ENCODE measurements around the gene VAPA.

VAPA gene

DNA sequence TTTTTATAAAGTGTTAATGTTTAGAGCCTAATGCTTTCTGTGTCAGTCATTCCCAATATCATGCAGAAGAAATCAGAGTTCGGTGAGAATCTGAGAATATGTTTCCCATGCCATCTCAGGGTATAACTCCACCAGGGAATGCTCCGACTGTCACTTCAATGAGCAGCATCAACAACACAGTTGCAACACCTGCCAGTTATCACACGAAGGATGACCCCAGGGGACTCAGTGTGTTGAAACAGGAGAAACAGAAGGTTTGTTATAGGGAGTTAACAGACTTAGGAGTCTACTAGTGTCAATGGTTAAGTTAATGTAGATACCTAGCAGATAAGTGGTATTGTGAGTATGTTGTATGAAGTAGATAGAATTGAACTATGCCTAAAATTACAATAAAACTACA, 31.0 kb downstream of the VAPA start:
- DNase-seq = no peak

DNA sequence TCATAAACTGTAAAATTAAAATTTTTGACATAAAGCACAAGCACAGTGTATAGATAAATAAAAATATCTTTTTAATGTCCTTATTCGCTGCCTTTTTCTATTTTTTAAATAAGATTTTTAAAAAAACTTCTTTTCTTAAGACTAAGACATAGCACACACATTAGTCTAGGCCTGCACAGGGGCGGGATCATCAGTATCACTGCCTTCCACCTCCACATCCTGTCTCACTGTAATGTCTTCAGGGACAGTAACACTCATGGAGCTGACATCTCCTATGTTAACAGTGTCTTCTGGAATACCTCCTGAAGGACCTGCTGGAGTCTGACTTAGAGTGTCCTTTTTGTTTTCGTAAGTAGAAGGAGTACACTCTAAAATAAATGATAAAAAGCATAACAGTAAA, 33.0 kb downstream of the VAPA start:
- DNase-seq = no peak

DNA sequence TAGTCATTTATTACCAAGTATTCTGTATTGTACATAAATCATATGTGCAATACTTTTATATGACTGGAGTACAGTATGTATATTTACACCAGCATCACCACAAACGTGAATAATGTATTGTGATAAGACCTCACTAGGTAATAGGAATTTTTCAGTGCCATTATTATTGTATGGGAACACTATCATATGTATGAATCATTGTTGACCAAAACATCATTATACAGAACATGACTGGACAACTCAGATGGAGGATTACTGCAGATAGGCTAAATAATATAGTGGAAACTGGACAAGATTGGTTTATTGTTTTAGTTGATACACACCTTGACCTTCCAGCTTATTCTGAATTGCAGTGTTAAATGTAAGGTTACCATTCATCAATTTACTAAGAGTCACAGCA, 33.4 kb downstream of the VAPA start:
- peak; percentile 29 for DNase-seq

DNA sequence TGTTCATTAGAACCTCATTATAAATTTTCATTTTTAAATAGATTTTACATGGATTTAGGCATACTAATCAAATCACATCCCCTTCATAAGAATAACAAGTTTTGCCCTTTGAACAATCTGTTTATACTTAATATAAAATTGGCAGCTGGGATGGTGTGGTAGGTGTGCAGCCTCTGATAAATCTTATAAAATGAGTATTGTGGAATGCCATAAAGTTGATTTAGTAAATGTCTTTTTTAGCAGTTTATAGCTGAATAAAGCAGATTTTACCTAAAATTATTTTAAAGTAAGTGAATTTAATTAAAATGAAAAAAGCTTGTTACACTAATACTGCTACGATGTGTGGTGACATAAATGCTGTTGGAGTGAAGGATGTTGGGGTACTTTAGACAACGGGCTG, 35.5 kb downstream of the VAPA start:
- DNase-seq = no peak

DNA sequence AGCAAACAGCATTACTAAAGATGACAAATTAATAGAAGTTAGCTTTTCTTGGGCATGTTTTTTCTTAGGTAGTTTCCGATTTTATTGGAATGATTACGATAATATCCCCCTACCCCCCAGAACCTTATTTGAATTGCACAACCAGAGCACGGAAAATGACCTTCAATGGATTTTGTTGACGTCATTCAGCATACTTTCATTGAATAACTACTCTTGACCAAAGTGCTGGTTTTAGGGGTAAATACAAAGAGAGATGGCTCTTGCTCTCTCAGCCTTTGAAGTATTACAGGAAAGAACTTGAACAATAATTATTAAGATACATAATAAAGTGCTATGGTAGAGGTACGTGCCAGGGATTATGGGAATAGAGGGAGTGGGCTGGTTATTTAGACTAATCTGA, 36.0 kb downstream of the VAPA start:
- no peak for DNase-seq

DNA sequence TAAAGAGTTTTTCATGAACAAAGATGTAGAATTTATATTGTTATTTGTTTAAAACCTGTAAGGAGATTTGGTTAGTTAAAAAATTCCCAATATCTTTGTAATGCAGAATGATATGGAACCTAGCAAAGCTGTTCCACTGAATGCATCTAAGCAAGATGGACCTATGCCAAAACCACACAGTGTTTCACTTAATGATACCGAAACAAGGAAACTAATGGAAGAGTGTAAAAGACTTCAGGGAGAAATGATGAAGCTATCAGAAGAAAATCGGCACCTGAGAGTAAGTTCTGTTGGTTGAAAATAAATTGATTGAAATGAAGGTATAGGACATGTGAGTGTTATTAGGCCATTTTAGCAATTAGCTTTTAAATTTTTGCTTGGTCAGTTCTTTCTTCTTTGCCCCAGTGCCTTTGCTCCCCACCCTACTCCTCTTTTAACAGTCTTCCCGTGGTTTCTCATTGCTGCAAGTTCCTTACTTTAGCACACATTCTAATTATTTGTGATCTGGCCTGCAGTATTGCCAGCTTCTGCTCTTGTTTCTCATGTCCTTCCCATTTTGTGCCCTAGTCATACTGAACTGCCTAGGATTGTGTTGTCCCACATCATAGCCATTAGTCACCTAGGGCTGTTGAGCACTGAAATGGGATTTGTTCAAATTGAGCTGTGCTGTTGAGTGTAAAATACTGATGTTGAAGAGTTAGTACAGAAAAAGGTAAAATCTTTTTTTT, 36.6 kb downstream of the VAPA start:
- no peak for DNase-seq

DNA sequence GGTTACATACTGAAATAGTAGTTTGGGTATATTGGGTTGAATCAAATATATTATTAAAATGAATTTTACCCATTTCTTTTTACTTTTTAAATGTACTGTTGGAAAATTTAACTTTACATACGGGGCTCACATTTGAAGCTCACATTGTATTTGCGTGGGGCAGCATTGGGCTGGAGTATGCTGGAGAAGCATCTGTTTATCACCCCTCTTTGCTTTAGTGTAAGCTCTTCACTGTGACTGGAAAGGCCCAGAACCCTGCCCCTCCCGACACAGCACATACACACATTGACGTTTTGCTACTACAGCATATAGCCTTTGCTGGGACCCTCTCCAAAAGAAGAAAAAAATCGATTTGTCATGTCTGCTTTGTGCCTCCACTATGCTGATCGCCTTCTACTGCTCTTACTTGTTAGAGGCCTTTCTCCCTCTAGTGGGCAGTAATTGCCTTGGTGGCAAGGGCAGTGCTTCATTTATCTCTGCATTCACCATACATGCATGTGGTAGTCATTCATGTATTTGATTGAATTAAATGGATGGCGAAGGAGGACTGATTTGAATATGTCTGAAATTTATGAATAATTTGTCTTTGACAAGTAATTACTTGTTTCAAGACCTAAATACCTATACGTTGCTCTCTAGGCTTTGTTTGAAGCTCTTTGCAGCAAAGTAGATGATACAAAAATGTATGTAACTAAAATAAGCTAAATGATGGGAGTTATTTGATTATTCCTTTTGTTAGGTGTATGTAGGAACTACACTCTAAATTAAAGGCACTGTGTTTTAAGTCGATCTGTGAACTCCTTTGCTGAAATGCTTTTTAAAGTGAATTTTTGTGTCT, 37.4 kb downstream of the VAPA start:
- DNase-seq = no peak

DNA sequence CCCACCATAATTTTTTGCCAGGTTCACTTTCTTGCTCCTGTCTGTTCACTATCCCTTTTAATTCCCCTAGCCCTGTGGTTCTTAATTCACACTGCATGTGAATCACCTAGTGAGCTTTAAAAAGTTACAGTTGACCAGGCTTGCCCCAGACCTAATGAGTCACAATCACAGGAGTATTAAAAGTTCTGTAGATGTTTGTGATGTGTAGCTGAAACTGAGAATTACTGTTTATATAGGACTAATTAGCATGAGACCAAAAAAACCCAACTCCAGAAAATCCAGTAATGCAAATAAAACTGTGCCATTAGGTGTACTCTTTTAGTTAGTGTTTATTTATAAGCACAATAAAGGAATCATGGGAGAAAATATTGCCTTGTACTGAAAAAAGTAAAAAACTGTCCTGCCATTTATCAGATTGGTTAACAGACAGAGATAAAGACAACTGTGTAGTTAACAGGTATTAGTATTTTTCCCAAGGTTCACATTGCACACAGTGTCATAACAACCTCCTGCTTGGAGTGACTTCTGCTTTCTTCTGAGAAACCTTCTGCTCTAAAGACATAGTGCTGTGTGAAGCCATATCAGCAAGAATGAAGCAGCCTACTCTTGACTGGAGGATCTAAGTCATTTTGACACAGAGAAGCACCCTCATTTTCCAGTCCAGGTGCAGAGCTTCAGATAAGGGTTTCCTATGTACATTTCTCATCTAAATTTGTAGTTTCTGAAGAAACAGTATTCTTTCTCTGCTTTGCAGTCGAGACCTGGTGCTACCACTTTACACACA, 39.0 kb downstream of the VAPA start:
- no peak for DNase-seq

DNA sequence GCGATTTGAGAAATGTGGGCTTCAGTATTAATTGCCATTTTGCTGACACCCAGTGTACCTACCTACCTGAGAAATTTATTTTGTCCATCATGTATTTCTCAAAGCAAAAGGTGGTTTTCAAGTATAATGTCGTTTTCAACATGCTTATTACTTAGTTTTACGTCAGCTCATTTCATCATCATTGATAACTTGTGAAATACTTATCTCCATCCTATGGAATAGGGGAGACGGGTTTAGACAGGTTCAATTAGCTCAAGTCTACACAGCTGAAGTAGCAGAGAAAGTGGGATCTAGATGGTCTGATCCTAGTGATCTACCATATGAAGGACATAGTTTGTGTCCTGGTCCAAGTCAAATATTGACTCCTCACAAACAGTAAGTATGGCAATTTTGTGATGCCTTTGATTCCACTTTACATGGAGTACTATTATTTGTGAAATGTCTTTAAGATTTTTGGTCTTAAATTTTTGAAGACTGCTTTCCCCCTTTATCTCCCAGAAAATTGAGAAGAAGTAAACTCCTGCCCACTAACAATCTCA, 45.1 kb downstream of the VAPA start:
- DNase-seq = no peak

DNA sequence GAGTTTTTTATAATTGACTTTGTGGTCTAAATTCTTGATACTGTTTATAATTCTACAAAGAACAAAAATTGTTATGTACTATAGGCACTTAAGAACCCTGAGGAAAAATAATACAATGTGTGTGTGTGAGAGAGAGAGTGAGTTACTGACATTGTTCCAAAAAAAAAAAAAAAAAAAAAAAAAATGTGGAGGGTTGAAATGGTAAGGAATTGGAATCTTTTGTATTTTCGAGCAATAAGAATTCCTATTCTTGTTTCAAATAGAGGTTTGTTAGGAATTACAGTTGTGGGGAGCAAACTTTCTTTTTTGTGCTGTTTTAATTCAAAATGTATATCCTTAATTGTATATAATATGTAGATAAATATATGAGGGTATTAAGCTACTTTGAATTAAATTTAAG, 45.7 kb downstream of the VAPA start:
- no peak for DNase-seq

DNA sequence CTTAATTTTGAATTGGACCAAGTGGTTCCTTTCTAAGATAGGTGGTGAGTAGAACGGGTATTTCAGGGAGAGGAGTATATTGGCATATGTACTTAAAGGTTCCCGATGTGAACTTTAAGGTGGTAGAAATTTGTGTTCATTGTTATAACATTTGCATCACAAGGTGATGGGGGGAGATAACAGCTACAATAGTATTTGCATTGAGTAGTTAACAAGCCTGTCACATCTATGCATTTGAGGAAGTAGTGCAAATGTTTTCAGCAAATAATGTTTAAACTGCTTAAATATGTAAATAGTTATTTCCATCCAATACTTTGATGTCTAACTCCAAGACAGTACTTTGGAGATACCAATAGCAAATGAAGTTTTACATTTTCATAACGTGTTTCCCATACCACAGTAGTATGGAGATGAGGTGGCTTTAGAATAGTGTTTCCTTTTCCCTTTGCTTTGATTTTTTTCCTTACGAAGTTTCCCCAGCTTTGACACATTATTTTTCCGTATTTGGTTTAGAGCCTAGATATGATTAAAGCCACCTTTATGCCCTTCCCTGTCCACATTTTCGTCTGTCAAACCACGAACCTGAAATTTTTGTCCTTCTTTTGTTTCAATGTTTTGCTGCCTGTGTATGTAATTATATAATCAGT, 46.6 kb downstream of the VAPA start:
- DNase-seq = no peak

DNA sequence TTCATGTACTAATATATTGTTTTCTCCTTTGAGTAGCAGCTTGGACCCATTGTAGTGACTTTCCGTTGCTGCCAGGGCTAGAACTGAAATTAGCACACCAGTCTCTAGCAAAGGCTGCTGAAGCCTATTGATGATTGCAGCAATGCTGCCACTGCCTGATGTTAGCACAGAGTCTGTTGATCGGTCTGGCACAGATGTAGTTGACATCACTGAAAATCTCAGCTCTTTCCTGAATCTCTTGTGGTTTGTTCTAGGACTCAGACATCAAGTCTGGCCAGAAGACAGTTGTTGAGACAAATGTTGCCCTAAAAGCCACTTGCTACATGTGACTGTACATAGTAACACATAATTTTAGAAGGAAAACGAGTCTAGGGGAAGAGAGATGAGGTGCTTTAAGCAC, 47.2 kb downstream of the VAPA start:
- DNase-seq = no peak

DNA sequence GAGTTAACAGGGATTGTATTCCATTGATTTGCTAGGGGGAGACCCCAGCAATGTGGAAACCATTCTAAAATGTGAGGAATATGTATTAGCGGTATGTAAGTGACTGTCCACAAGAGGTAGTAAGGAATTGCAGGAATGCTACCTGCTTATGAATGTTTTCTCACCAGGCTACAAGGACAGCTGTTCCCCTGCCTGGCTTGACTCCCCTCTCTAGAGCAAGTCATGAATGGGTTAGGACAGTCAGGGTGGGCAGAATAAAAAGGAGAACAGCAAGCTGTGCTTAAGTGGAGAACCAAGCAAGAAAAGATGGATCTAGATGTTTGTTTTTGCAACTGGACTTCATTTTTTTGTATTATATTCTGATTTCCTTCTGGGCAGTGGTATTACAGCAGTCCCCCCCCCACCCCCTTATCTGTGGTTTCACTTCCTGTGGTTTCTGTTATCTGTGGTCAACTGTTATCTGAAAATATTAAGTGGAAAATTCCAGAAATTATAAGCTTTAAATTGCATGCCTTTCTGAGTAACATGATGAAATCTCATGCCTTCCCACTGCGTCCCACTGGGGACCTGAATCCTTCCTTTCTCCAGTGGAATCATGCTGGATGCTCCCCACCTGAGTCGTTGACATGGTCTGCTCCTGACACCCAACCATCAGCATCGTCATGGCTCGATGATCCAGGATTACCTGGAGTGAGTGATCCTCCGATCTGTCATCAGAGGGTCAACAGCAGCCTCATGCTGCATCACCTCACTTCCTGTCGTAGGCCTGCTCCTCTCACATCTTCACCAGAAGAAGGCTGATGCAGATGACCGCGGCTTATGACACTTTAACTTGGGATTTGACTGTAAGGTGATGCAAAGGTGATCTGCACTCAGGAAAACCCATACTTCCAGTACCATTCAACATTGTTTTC, 52.2 kb downstream of the VAPA start:
- DNase-seq = peak; percentile 57

DNA sequence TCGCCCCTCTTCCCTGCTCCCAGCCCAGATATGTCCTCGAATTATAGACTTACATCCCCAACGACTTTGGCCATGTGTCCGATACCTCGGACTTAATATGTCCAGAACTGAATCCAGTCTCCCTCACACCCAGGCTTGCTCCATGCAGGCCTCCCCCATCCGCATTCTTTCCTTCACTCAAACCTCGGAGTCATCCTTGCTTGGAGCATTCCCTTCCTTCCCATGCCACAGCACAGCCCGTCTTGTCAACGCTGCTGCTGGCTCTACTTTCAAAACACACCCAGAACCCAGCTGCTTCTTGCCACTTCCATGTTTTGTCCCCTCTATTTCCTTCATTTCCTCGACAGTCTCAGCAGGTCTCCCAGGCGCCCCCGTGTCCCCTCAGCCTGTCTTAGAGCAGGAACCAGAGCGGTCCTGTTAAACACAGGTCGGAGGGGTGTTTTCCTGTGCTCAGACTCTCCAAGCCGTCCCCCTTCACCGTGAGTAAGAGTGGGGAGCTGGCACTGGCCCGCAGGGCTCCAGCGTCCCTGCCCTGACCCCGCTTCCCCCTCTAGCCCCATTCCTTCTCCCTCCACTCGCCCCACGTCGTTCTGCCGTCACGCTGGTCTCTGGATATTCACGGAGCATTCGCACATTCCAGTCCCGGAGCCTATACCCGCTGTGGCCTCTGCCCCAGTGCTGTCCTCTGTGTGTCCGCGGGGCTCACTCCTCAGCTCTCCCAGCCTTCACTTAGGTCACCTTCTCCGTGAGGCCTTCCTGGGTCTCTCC, 54.4 kb downstream of the VAPA start:
- no peak for DNase-seq

DNA sequence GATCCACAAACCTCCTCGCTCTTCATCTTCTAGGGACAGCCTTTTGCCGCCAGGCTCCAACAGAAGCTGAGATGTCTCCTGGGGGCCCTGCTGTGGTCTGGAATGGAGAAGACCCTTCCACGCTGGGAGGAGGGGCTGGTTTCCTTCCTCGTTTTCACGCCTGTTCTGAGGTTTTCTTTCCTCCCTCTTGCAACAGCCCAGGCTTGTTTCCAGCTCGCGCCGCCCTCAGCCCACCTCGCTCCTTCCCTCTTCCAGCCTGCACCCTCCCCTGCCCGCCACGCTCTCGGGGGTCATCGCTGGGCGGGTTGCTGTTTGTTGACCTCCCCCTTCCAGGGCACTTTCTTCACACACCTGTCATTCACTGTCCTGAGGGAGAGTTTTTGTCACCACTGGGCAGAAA, 55.4 kb downstream of the VAPA start:
- no peak for DNase-seq

DNA sequence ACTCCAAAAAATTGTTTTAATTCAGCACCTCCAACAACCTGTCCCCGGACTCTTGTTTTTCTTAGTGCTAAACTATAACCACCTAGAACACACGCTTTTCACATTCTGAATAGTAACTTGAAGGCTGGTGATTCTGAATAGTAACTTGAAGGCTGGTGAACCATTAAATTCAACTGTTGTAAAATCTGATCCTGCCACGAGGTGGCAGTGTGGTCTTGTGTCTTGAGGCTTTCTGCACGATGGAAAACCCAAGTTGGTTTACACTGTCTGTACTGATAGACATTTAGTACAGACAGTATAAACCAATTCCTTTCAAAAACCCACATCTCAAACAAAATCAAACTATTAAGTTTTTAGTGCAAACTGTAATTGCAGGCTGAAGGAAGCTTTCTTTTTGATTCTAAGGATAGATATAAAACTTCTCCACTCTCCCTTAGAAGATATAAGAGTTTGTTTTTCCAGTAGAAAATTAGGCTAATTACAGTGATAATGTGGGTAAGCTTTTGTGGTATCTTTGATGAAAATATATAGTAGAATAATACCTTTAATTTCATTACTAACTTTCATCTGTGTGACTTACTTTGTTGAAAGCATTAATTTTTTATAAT, 57.6 kb downstream of the VAPA start:
- DNase-seq = peak; percentile 48

DNA sequence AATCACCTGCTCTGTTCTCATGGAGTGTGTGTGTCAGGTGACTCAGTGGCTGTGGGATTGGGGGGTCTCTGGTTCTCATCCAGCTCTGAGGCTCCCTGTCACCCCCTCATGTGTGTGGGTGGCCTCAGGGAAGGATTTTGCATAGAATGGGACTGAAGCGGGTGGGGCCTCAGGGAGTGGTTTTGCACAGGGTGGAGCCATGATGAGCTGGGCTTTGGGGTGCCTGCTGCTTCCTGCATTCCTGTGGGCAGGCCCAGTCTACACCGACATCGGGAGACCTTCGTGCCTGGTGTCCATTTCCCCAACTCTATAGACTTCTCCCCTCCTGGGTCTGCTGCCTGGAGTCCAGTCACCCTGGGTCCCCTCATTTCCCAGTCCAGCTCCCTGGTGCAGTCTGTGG, 59.7 kb downstream of the VAPA start:
- no peak for DNase-seq

DNA sequence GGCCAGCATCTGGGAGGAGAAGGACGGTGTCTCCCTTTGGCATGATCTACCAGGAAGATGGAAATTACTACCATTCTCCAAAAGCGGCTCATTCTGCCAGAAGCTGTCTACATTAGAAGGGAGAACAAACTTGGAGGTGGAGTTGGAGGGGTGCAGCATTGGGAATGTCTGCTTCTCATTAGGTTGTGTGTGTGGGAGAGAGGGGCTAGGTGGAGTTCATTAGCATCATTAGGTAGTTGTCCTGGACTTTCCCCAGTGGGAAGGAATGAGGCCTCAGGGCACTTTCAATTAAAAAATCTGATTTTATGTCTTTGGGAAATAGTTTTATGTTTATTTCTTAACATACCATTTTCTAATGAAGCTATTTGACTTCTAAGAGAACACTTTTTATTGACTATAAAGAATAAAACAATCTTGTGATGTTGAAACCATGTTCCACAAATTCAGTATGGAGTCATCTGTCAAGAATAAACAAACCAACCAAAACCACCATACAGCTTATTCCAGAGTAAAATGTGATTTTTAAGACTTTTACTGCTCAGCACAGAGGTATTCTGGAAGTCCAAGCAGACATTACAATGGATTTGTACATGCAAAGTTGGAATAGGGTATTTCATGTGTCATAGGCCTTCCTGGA, 60.6 kb downstream of the VAPA start:
- no peak for DNase-seq

DNA sequence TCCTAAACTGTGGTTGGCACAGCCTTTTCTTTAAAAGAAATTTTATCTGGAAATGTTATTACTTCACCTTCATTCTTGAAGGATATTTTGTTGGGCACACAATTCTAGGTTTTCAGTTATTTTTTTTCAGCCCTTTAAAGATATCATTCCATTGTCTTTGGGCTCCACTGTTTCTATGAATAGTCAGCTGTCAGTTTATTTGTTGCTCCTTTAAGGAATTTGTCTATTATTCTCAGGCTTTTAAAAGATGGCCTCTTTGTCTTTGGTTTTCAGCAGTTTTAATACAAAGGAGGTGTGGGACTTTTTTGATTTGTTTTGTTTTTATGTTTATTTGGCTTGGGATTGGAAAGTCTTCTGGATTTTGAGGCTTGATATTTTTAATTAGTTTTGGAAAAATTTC, 61.8 kb downstream of the VAPA start:
- no peak for DNase-seq

DNA sequence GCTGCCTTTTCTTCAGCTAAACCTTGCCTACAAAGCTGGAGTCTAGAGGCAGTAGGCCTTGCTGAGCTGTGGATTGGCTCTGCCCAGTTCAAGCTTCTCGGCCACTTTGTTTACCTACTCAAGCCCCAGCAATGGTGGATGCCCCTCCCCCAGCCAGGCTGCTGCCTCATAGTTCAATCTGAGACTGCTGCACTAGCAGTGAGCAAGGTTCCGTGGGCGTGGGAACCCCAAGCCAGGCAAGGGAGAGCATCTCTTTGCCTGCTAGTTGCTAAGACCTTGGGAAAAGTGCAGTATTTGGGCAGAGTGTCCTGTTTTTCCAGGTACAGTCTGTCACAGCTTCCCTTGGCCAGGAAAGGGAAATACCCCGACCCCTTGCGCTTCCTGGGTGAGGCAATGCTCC, 68.9 kb downstream of the VAPA start:
- DNase-seq = no peak
